ENCODE data around the gene NAA60. TPM values are rescaled to one million over a fixed set of nuclear protein-coding genes. Genes with fewer than 3 reads are reported as not detected.
"Not testable (repeated sequence)": the region's sequence is repeated elsewhere in the genome, so short reads cannot be mapped to it uniquely, and the experiment has no call there.

NAA60 gene
- total and polyA plus RNA-seq, 5 donors from 2014 or later, result 38.8 to 50.0 (median 44.8) TPM

DNA sequence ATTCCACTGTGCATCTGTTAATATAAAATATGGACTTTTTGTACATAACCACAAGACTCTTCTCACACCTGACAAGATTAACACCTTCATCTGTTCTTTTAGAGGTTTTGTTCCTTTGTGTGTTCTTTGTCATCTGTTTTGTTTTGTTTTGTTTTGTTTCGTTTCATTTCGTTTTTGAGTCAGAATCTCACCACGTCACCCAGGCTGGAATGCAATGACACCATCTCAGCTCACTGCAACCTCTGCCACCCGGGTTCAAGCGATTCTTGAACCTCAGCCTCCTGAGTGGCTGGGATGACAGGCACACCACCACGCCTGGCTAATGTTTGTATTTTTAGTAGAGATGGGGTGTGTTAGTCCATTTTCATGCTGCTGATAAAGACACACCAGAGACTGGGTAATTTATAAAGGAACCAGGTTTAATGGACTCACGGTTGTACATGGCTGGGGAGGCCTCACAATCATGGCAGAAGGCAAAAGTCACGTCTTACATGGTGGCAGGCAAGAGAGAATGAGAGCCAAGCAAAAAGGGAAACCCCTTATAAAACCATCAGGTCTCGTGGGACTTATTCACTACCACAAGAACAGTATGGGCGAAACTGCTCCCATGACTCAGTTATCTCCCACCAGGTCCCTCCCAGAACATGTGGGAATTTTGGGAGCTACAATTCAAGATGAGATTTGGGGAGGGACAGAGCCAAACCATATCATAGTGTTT lies 29.6 kb downstream of the NAA60 start:
- no peaks in the 10 kb centered on the region for H3K9me3 ChIP-seq (ENCODE audit: control insufficient read depth in 2 of 2, low read length in 2 of 2)
- DNase-seq, result no peak
- H3K4me3 ChIP-seq (ENCODE audit: low read depth, low read length), result no peak overlapping the region
- Mint-ChIP-seq H3K4me3 (peak overlapping the region in 1 of 4 donors; percentile 33), H3K27me3 (no peaks in the 10 kb centered on the region), H3K4me1 (peaks cover 7 to 41% (median 11%) of the 10 kb centered on the region in 4 donors), H3K36me3 (peaks cover 21% of the 10 kb centered on the region), H3K9me3 (no peaks in the 10 kb centered on the region), H3K27ac (peak overlapping the region in 1 of 3 donors; percentile 73)
- H3K27me3 ChIP-seq (ENCODE audit: control insufficient read depth, insufficient read depth, low read length), result no peaks in the 10 kb centered on the region
- peaks cover 20% of the 10 kb centered on the region for H3K36me3 ChIP-seq (ENCODE audit: control insufficient read depth, insufficient read depth, low read length)
- H3K4me1 ChIP-seq (ENCODE audit: control insufficient read depth, insufficient read depth, low read length, poor library complexity, severe bottlenecking), result no peaks in the 10 kb centered on the region
- ATAC-seq (ENCODE audit: low read depth in 2 of 2), result no peak
- H3K27ac ChIP-seq (ENCODE audit: insufficient read depth, low read length, poor library complexity, severe bottlenecking), result no peak overlapping the region

DNA sequence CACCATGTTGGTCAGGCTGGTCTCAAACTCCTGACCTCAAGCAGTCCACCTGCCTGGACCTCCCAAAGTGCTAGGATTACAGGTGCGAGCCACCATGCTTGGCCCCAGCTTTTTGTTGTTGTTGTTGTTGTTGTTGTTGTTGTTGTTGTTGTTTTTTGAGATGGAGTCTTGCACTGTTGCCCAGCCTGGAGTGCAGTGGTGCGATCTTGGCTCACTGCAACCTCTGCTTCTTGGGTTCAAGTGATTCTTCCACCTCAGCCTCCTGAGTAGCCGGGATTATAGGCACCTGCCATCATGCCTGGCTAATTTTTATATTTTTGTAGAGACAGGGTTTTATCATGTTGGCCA lies 30.1 kb downstream of the NAA60 start:
- H3K27ac Mint-ChIP-seq; H3K4me1 ChIP-seq (ENCODE audit: control insufficient read depth, insufficient read depth, low read length, poor library complexity, severe bottlenecking); H3K4me3 ChIP-seq (ENCODE audit: low read depth, low read length); H3K27me3 Mint-ChIP-seq; H3K9me3 ChIP-seq (ENCODE audit: control insufficient read depth in 2 of 2, low read length in 2 of 2); ATAC-seq (ENCODE audit: low read depth in 2 of 2); H3K27ac ChIP-seq (ENCODE audit: insufficient read depth, low read length, poor library complexity, severe bottlenecking); DNase-seq; H3K9me3 Mint-ChIP-seq; H3K27me3 ChIP-seq (ENCODE audit: control insufficient read depth, insufficient read depth, low read length): not testable (repeated sequence)
- H3K4me1 Mint-ChIP-seq, result peaks cover 5 to 41% (median 8%) of the 10 kb centered on the region in 4 donors
- peaks cover 21% of the 10 kb centered on the region for H3K36me3 Mint-ChIP-seq
- peaks cover 20% of the 10 kb centered on the region for H3K36me3 ChIP-seq (ENCODE audit: control insufficient read depth, insufficient read depth, low read length)
- H3K4me3 Mint-ChIP-seq, result peak overlapping the region in 1 of 4 donors; percentile 33

GRCh38 chr16:3474136-3474779 lies 30.8 kb downstream of the NAA60 start:
- Histone ChIP-seq H3K27me3 (ENCODE audit: control insufficient read depth, insufficient read depth, low read length) (no peaks in the 10 kb centered on the region), H3K4me3 (ENCODE audit: low read depth, low read length) (no peak overlapping the region), H3K27ac (ENCODE audit: insufficient read depth, low read length, poor library complexity, severe bottlenecking) (no peak overlapping the region), H3K9me3 (ENCODE audit: control insufficient read depth in 2 of 2, low read length in 2 of 2) (no peaks in the 10 kb centered on the region), H3K4me1 (ENCODE audit: control insufficient read depth, insufficient read depth, low read length, poor library complexity, severe bottlenecking) (peaks cover 3% of the 10 kb centered on the region), H3K36me3 (ENCODE audit: control insufficient read depth, insufficient read depth, low read length) (peaks cover 21% of the 10 kb centered on the region)
- Mint-ChIP-seq H3K4me1 (peaks cover 6 to 36% (median 8%) of the 10 kb centered on the region in 4 donors), H3K4me3 (no peak overlapping the region), H3K27me3 (no peaks in the 10 kb centered on the region), H3K27ac (peak overlapping the region in 1 of 3 donors; percentile 69), H3K36me3 (peaks cover 21% of the 10 kb centered on the region), H3K9me3 (no peaks in the 10 kb centered on the region)
- no peak for ATAC-seq (ENCODE audit: low read depth in 2 of 2)
- DNase-seq, result no peak

DNA sequence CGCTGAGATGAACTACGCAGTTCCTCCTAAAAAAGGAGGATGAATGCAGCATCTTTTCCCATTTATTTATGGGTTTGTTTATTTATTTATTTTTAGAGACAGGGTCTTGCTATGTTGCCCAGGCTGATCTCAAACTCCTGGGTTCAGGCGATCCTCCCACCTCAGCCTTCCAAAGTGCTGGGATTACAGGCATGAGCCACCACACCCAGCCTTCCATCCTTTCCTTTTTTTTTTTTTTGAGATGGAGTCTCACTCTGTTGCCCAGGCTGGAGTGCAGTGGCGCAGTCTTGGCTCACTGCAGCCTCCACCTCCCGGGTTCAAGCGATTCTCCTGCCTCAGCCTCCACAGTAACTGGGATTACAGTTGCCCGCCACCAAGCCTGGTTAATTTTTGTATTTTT lies 31.4 kb downstream of the NAA60 start:
- not testable (repeated sequence) for DNase-seq; H3K9me3 ChIP-seq (ENCODE audit: control insufficient read depth in 2 of 2, low read length in 2 of 2); H3K27me3 ChIP-seq (ENCODE audit: control insufficient read depth, insufficient read depth, low read length); ATAC-seq (ENCODE audit: low read depth in 2 of 2); H3K4me1 ChIP-seq (ENCODE audit: control insufficient read depth, insufficient read depth, low read length, poor library complexity, severe bottlenecking); H3K27ac ChIP-seq (ENCODE audit: insufficient read depth, low read length, poor library complexity, severe bottlenecking); H3K4me3 Mint-ChIP-seq; H3K9me3 Mint-ChIP-seq; H3K27me3 Mint-ChIP-seq; H3K4me3 ChIP-seq (ENCODE audit: low read depth, low read length)
- H3K36me3 ChIP-seq (ENCODE audit: control insufficient read depth, insufficient read depth, low read length), result peaks cover 20% of the 10 kb centered on the region
- Mint-ChIP-seq H3K27ac (peak overlapping the region in 2 of 3 donors; percentile 46 to 69), H3K4me1 (peaks cover 12 to 36% (median 14%) of the 10 kb centered on the region in 4 donors), H3K36me3 (peaks cover 21% of the 10 kb centered on the region)

DNA sequence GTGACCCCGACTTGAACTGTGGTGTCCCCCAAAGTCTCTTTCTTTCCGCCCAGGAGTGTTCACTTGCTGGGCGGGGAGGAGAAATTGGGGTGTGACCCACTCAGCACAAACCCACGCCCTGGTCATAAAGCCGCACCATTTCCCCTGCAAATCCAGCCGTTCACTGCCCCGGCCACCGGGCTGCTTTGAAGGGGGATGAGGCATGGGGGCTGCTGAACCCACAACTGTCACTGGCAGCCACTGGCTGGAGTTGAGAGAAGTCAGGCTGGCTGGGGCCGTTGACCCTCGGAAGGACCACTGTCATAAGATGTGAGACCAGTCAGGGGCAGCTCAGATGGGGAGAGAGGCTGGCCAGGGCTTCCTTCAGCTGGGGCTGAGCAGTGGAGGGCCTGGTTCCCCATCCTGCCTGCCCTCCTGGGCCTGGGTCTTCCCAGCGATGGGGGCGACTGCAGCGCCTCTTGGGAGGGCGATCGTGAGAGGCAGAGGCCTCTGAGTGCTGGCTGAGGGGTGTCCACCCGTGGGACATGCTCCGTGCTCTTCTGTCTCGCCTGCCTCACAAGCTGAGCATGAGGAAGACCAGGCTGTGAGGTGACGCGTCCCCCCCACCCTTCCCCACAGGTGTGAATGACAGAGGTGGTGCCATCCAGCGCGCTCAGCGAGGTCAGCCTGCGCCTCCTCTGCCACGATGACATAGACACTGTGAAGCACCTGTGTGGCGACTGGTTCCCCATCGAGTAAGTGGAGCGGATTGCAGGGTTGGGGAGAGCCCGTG lies 32.3 kb downstream of the NAA60 start:
- no peak overlapping the region for H3K4me3 ChIP-seq (ENCODE audit: low read depth, low read length)
- H3K36me3 Mint-ChIP-seq, result peaks cover 19% of the 10 kb centered on the region
- H3K4me3 Mint-ChIP-seq, result no peak overlapping the region
- H3K27ac ChIP-seq (ENCODE audit: insufficient read depth, low read length, poor library complexity, severe bottlenecking), result no peak overlapping the region
- H3K27me3 ChIP-seq (ENCODE audit: control insufficient read depth, insufficient read depth, low read length), result no peaks in the 10 kb centered on the region
- peaks cover 15% of the 10 kb centered on the region for H3K36me3 ChIP-seq (ENCODE audit: control insufficient read depth, insufficient read depth, low read length)
- H3K4me1 ChIP-seq (ENCODE audit: control insufficient read depth, insufficient read depth, low read length, poor library complexity, severe bottlenecking), result peaks cover 8% of the 10 kb centered on the region
- no peaks in the 10 kb centered on the region for H3K9me3 Mint-ChIP-seq
- peaks cover 14 to 37% (median 16%) of the 10 kb centered on the region in 4 donors for H3K4me1 Mint-ChIP-seq
- no peaks in the 10 kb centered on the region for H3K27me3 Mint-ChIP-seq
- DNase-seq (no peak), ATAC-seq (ENCODE audit: low read depth in 2 of 2) (no peak)
- H3K27ac Mint-ChIP-seq, result peak overlapping the region in 2 of 3 donors; percentile 46 to 69
- no peaks in the 10 kb centered on the region for H3K9me3 ChIP-seq (ENCODE audit: control insufficient read depth in 2 of 2, low read length in 2 of 2)

DNA sequence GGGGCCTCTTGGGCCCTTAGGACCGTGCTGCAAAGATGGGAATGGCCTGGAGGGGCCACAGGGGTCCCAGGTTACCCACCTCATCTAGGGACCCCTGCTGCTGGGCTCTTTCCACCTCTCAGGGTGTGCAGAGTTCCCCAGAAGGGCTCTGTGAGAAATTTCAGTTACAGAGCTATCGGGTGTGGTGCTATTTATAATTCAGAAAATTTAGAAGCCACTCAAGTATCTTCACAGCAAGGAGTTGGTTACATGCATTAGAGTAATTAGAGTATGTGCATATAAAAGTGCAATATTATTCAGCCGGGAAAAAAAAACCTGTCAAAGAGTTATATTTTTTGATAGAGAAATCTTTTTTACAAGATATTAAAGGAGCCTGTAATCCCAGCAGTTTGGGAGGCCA lies 32.9 kb downstream of the NAA60 start:
- DNase-seq (no peak), ATAC-seq (ENCODE audit: low read depth in 2 of 2) (no peak)
- H3K4me1 Mint-ChIP-seq, result peaks cover 14 to 39% (median 15%) of the 10 kb centered on the region in 4 donors
- Histone ChIP-seq H3K4me1 (ENCODE audit: control insufficient read depth, insufficient read depth, low read length, poor library complexity, severe bottlenecking) (peaks cover 8% of the 10 kb centered on the region), H3K4me3 (ENCODE audit: low read depth, low read length) (no peak overlapping the region), H3K27me3 (ENCODE audit: control insufficient read depth, insufficient read depth, low read length) (no peaks in the 10 kb centered on the region), H3K27ac (ENCODE audit: insufficient read depth, low read length, poor library complexity, severe bottlenecking) (no peak overlapping the region), H3K9me3 (ENCODE audit: control insufficient read depth in 2 of 2, low read length in 2 of 2) (no peaks in the 10 kb centered on the region), H3K36me3 (ENCODE audit: control insufficient read depth, insufficient read depth, low read length) (peaks cover 20% of the 10 kb centered on the region)
- H3K36me3 Mint-ChIP-seq, result peaks cover 16% of the 10 kb centered on the region
- peak overlapping the region in 1 of 4 donors; percentile 21 for H3K4me3 Mint-ChIP-seq
- no peaks in the 10 kb centered on the region for H3K27me3 Mint-ChIP-seq
- H3K9me3 Mint-ChIP-seq, result no peaks in the 10 kb centered on the region
- H3K27ac Mint-ChIP-seq, result peak overlapping the region in 1 of 3 donors; percentile 56

GRCh38 chr16:3478242-3478925 lies 34.9 kb downstream of the NAA60 start:
- H3K9me3 Mint-ChIP-seq, result no peaks in the 10 kb centered on the region
- ATAC-seq (ENCODE audit: low read depth in 2 of 2), result no peak
- Histone ChIP-seq H3K27ac (ENCODE audit: insufficient read depth, low read length, poor library complexity, severe bottlenecking) (no peak overlapping the region), H3K9me3 (ENCODE audit: control insufficient read depth in 2 of 2, low read length in 2 of 2) (no peaks in the 10 kb centered on the region), H3K4me1 (ENCODE audit: control insufficient read depth, insufficient read depth, low read length, poor library complexity, severe bottlenecking) (peaks cover 8% of the 10 kb centered on the region), H3K4me3 (ENCODE audit: low read depth, low read length) (no peak overlapping the region), H3K36me3 (ENCODE audit: control insufficient read depth, insufficient read depth, low read length) (peaks cover 33% of the 10 kb centered on the region), H3K27me3 (ENCODE audit: control insufficient read depth, insufficient read depth, low read length) (no peaks in the 10 kb centered on the region)
- H3K4me1 Mint-ChIP-seq, result peaks cover 8 to 27% (median 10%) of the 10 kb centered on the region in 4 donors
- DNase-seq, result no peak
- H3K27ac Mint-ChIP-seq, result peak overlapping the region in 1 of 3 donors; percentile 26
- no peaks in the 10 kb centered on the region for H3K27me3 Mint-ChIP-seq
- H3K4me3 Mint-ChIP-seq, result no peak overlapping the region
- H3K36me3 Mint-ChIP-seq, result peaks cover 19% of the 10 kb centered on the region
